Measurements from ENCODE around the gene TSC22D4.
"Not testable (repeated sequence)": the region's sequence is repeated elsewhere in the genome, so short reads cannot be mapped to it uniquely, and the experiment has no call there.

GRCh38 chr7:100447363-100447762 lies 31.7 kb downstream of the TSC22D4 start:
- not testable (repeated sequence) for TF ChIP-seq CTCF, POLR2A (IDR thresholded peaks at IDR 0.05)

All from esophagus squamous epithelium (tissue), 4 donors.